ENCODE results near the gene METTL24.

DNA sequence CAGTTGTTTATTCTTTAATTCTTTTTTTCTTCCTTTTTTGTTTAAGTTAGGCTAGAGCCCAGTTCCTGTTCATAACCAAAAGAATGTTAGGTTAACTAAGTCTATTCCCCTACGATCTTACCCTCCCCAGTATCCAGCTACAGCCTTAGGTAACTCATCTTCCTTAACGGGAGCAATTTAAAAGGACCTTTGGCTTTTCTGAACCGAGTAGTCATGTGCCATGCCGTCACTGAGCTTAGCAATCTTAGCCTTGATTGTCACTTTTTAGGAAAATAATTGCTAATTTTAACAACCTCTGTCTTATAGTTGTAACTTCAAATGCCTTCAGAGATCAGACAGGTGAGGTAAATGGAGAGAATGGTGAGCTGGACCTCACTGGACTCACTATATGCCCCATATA, 6.2 kb downstream of the METTL24 start:
- TF ChIP-seq, protein P1, sequence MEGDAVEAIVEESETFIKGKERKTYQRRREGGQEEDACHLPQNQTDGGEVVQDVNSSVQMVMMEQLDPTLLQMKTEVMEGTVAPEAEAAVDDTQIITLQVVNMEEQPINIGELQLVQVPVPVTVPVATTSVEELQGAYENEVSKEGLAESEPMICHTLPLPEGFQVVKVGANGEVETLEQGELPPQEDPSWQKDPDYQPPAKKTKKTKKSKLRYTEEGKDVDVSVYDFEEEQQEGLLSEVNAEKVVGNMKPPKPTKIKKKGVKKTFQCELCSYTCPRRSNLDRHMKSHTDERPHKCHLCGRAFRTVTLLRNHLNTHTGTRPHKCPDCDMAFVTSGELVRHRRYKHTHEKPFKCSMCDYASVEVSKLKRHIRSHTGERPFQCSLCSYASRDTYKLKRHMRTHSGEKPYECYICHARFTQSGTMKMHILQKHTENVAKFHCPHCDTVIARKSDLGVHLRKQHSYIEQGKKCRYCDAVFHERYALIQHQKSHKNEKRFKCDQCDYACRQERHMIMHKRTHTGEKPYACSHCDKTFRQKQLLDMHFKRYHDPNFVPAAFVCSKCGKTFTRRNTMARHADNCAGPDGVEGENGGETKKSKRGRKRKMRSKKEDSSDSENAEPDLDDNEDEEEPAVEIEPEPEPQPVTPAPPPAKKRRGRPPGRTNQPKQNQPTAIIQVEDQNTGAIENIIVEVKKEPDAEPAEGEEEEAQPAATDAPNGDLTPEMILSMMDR (IDR thresholded peaks at IDR 0.05; ENCODE audit: low read length): no peak
- no peak for TF ChIP-seq EZH2 (IDR thresholded peaks at IDR 0.05; ENCODE audit: borderline replicate concordance, low read length)
